Cerebellar cortex (tissue), 1 donor: ENCODE measurements around the gene CDYL2.
"Not testable (repeated sequence)": the region's sequence is repeated elsewhere in the genome, so short reads cannot be mapped to it uniquely, and the experiment has no call there.

Experiments
- DNase-seq: peaks from one replicate; pipeline ENCODE4 v3.0.0-alpha.2; 2015; ENCODE audit warnings: low spot score

The CDYL2 gene

GRCh38 chr16:80807906-80808305, 3.5 kb upstream of the CDYL2 start:
- DNase-seq = no peak

GRCh38 chr16:80806927-80807340, 2.5 kb upstream of the CDYL2 start:
- no peak for DNase-seq

GRCh38 chr16:80806289-80806688, 1.9 kb upstream of the CDYL2 start:
- no peak for DNase-seq

GRCh38 chr16:80804056-80804525, 307 bp downstream of the CDYL2 start:
- peak; percentile 41 for DNase-seq

GRCh38 chr16:80803339-80804055, 901 bp downstream of the CDYL2 start:
- DNase-seq = no peak

- DNase-seq = no peak
These were observed 1.5 kb downstream of the CDYL2 start for GRCh38 chr16:80802902-80803301.

GRCh38 chr16:80802138-80802537, 2.3 kb downstream of the CDYL2 start:
- no peak for DNase-seq

- no peak for DNase-seq
These were observed 10.3 kb downstream of the CDYL2 start for GRCh38 chr16:80794071-80794470.

GRCh38 chr16:80792031-80792430, 12.4 kb downstream of the CDYL2 start:
- no peak for DNase-seq

GRCh38 chr16:80791411-80791810, 13.0 kb downstream of the CDYL2 start:
- DNase-seq = no peak

- DNase-seq = no peak
These were observed 13.6 kb downstream of the CDYL2 start for GRCh38 chr16:80790751-80791150.

GRCh38 chr16:80788027-80788426, 16.4 kb downstream of the CDYL2 start:
- DNase-seq = no peak

- DNase-seq = not testable (repeated sequence)
These were observed 17.8 kb downstream of the CDYL2 start for GRCh38 chr16:80786561-80786960.

- no peak for DNase-seq
These were observed 19.4 kb downstream of the CDYL2 start for GRCh38 chr16:80784951-80785350.

- DNase-seq = no peak
These were observed 25.7 kb downstream of the CDYL2 start for GRCh38 chr16:80778703-80779102.

- no peak for DNase-seq
These were observed 27.5 kb downstream of the CDYL2 start for GRCh38 chr16:80776856-80777255.

GRCh38 chr16:80775450-80775849, 28.9 kb downstream of the CDYL2 start:
- DNase-seq = no peak

- DNase-seq = no peak
These were observed 37.6 kb downstream of the CDYL2 start for GRCh38 chr16:80766798-80767197.

- DNase-seq = no peak
These were observed 44.8 kb downstream of the CDYL2 start for GRCh38 chr16:80759419-80760162.

GRCh38 chr16:80754476-80754875, 49.9 kb downstream of the CDYL2 start:
- DNase-seq = no peak

- no peak for DNase-seq
These were observed 51.9 kb downstream of the CDYL2 start for GRCh38 chr16:80752541-80752940.

GRCh38 chr16:80751167-80751566, 53.2 kb downstream of the CDYL2 start:
- no peak for DNase-seq

GRCh38 chr16:80746231-80746630, 58.2 kb downstream of the CDYL2 start:
- DNase-seq = peak; percentile 67
